ENCODE measurements around the gene MSH2.

The MSH2 gene

DNA sequence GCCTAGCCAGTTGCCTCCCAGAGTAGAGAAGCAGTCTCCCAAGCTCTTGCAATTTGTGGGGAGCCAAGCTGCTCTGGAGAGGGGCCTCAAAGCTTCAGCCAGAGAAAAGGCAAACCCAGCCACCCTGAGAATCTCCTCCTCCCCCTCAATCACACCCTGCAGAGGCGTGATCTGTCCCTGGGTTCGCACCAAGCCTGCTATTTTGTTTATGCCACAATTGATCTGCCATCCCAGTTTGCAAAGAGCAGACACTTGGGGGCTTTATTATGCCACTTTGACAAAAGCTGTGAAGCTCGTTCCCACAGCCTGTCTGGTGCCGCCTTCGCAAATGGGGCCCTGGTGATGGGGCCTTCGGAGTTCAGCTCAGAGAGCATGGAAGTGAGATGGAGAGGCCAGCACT lies 125.5 kb downstream of the MSH2 start:
- in situ Hi-C loops (cut with MboI; ENCODE audit: low pct_unique_long_range_greater_than_20kb, low sequenced_read_pairs, unreplicated experiment): no loop called here
- DNase-seq (ENCODE audit: low spot score): no peak
- TF ChIP-seq, protein P1, sequence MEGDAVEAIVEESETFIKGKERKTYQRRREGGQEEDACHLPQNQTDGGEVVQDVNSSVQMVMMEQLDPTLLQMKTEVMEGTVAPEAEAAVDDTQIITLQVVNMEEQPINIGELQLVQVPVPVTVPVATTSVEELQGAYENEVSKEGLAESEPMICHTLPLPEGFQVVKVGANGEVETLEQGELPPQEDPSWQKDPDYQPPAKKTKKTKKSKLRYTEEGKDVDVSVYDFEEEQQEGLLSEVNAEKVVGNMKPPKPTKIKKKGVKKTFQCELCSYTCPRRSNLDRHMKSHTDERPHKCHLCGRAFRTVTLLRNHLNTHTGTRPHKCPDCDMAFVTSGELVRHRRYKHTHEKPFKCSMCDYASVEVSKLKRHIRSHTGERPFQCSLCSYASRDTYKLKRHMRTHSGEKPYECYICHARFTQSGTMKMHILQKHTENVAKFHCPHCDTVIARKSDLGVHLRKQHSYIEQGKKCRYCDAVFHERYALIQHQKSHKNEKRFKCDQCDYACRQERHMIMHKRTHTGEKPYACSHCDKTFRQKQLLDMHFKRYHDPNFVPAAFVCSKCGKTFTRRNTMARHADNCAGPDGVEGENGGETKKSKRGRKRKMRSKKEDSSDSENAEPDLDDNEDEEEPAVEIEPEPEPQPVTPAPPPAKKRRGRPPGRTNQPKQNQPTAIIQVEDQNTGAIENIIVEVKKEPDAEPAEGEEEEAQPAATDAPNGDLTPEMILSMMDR (IDR thresholded peaks at IDR 0.05; ENCODE audit: extremely low read depth, insufficient read depth, missing control alignments): no peak

DNA sequence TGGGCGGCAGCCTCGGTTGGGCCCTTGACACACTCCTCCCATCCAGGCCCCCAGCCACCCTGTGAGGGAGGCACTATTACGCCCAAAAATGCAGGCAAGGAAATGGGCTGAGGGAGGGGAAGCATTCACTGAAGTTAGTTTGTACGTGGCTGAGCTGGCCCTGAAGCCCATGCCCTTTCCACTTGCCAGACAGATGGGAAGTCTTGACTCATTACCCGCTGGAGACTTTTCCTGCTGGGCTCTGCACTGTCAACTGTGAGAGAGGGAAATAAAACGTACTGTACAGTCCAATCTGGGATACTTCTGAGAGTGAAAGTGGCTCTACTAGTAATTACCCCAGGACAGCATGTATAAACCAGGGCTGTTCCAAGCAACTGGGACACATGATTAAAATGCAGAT lies 125.9 kb downstream of the MSH2 start:
- TF ChIP-seq, protein P1 (IDR thresholded peaks at IDR 0.05; ENCODE audit: extremely low read depth, insufficient read depth, missing control alignments): no peak
- DNase-seq (ENCODE audit: low spot score): no peak
- in situ Hi-C loops (cut with MboI; ENCODE audit: low pct_unique_long_range_greater_than_20kb, low sequenced_read_pairs, unreplicated experiment): no loop called here

GRCh38 chr2:47530105-47530760 lies 127.3 kb downstream of the MSH2 start:
- no peak for DNase-seq (ENCODE audit: low spot score)
- in situ Hi-C loops (cut with MboI; ENCODE audit: low pct_unique_long_range_greater_than_20kb, low sequenced_read_pairs, unreplicated experiment): no loop called here
- TF ChIP-seq, protein P1 (IDR thresholded peaks at IDR 0.05; ENCODE audit: extremely low read depth, insufficient read depth, missing control alignments): no peak

DNA sequence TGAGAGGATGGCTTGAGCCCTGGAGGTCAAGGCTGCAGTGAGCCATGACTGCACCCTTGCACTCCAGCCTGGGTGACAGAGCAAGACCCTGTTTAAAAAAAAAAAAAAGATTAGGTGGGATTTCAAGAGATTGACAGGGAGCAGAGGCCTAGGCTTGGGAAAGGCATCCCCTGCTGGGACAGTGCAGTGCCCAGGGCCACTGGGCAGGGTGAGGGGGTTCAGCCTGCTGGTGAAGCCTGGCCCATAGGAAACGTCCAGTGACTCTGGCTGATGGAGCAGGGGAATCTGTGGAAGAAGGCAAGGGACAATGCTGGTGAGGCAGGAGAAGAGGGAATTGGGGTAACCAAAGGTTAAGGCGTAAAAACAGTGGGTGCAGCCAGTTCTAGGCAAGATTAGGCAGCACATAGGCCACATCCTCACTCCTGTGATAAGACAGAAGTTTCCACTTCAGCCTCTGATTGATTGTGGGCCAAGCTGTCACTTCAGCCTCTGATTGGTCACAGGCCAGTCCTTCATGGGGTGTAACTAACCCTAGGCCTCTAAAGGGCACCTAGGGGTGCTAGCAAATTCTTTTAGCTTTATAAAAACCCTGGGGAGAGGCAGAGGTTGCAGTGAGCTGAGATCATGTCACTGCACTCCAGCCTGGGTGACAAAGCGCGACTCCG lies 128.6 kb downstream of the MSH2 start:
- TF ChIP-seq, protein P1 (IDR thresholded peaks at IDR 0.05; ENCODE audit: extremely low read depth, insufficient read depth, missing control alignments): no peak

More for the DNA sequence above, 128.6 kb downstream of the MSH2 start:
- no peak for DNase-seq (ENCODE audit: low spot score)
- in situ Hi-C loops (cut with MboI; ENCODE audit: low pct_unique_long_range_greater_than_20kb, low sequenced_read_pairs, unreplicated experiment): no loop called here
